B cell (primary cell): Measurements from ENCODE around the gene NLGN1. TPM values are rescaled to one million over a fixed set of nuclear protein-coding genes. Genes with fewer than 3 reads are reported as not detected.

Source experiments
- ATAC-seq: fragments of 200-7000 bp; cut with Tn5 transposase; one replicate; pipeline ENCODE4 v1.10.0; 2021; ENCODE audit warnings: low read depth, mild to moderate bottlenecking, moderate number of reproducible peaks, moderate library complexity
- CTCF ChIA-PET: fragments of 350-600 bp; sonication (Branson Sonifier 250); formaldehyde crosslinking; loops from one replicate; lab custom pipeline; 2021; ENCODE audit warnings: antibody characterized with exemption, inconsistent platforms; lab: Charles Lee
- POLR2A ChIA-PET: fragments of 350-600 bp; sonication (Branson Sonifier 250); formaldehyde crosslinking; loops from one replicate; lab custom pipeline; 2021; ENCODE audit warnings: antibody characterized with exemption; lab: Charles Lee
- DNase-seq: peaks from one replicate; pipeline ENCODE4 v3.0.0; 2013
- H2AFZ ChIP-seq: 2 replicates; pipeline ENCODE4 v1.6.1; 2012; ENCODE audit warnings: mild to moderate bottlenecking, low read depth, low read length; ENCODE audit not compliant: insufficient read depth, poor library complexity, severe bottlenecking
- H3K27ac ChIP-seq, 2 donors: 1 replicate in 1 of 2; 2 replicates in 1 of 2; pipeline ENCODE4 v1.5.1; 2012 to 2013; ENCODE audit warnings: low read length in 2 of 2, mild to moderate bottlenecking in 2 of 2, moderate library complexity in 1 of 2
- H3K27me3 ChIP-seq, 4 experiments: fragments of 200-600 bp in 1 of 4; sonication (generic) in 1 of 4; replicated peaks in 1 of 4; 1 replicate in 2 of 4; 2 replicates in 2 of 4; pipeline versions ENCODE4 v1.6.1 to v1.7.0; 2013 to 2016; ENCODE audit warnings: low read length in 3 of 4, mild to moderate bottlenecking in 2 of 4, mixed read lengths in 1 of 4, moderate library complexity in 1 of 4; ENCODE audit not compliant: insufficient read depth in 4 of 4, control insufficient read depth in 3 of 4; ENCODE audit errors: control extremely low read depth in 1 of 4
- H3K36me3 ChIP-seq, 2 experiments: replicated peaks in 1 of 2; 1 replicate in 1 of 2; 2 replicates in 1 of 2; pipeline versions ENCODE4 v1.6.1 to v1.7.1; 2013; ENCODE audit warnings: low read length in 1 of 2; ENCODE audit not compliant: insufficient read depth in 2 of 2, control insufficient read depth in 1 of 2; ENCODE audit errors: control extremely low read depth in 1 of 2, extremely low read depth in 1 of 2
- H3K4me1 ChIP-seq, 2 donors: fragments of 200-600 bp in 1 of 2; sonication (generic) in 1 of 2; 1 replicate in 1 of 2; 2 replicates in 1 of 2; pipeline versions ENCODE4 v1.5.1 to v1.6.1; 2013 to 2017; ENCODE audit warnings: low read length in 2 of 2; ENCODE audit not compliant: control insufficient read depth in 2 of 2, insufficient read depth in 2 of 2
- H3K4me2 ChIP-seq: replicated peaks from 2 replicates; pipeline ENCODE3; 2012; ENCODE audit warnings: mild to moderate bottlenecking, low read depth, low read length; ENCODE audit not compliant: poor library complexity, severe bottlenecking
- H3K4me3 ChIP-seq, 5 experiments: fragments of 200-600 bp in 1 of 5; sonication (generic) in 1 of 5; 1 replicate in 3 of 5; 2 replicates in 2 of 5; pipeline versions ENCODE4 v1.5.1 to v1.7.0; 2011 to 2016; ENCODE audit warnings: low read length in 4 of 5, mild to moderate bottlenecking in 4 of 5, low read depth in 2 of 5, control low read depth in 1 of 5, moderate library complexity in 1 of 5; ENCODE audit not compliant: insufficient read depth in 1 of 5; ENCODE audit errors: control extremely low read depth in 1 of 5, extremely low read depth in 1 of 5
- H3K79me2 ChIP-seq: fragments of 200-600 bp; sonication (generic); one replicate; pipeline ENCODE4 v1.6.0; 2016; ENCODE audit warnings: low read length; ENCODE audit not compliant: control insufficient read depth, insufficient read depth
- H3K9ac ChIP-seq: fragments of 200-600 bp; sonication (generic); 2 replicates; pipeline ENCODE4 v1.6.1; 2017; ENCODE audit warnings: mild to moderate bottlenecking, low read length, moderate library complexity
- H3K9me3 ChIP-seq, 3 donors: one replicate each; pipeline versions ENCODE4 v1.6.1 to v1.7.1; 2013; ENCODE audit warnings: low read length in 2 of 3; ENCODE audit not compliant: control insufficient read depth in 2 of 3, insufficient read depth in 1 of 3; ENCODE audit errors: control extremely low read depth in 1 of 3
- H4K20me1 ChIP-seq: 2 replicates; pipeline ENCODE4 v1.6.0; 2012; ENCODE audit warnings: mild to moderate bottlenecking, low read length; ENCODE audit not compliant: insufficient read depth, control insufficient read depth, poor library complexity, severe bottlenecking
- H3K27ac Mint-ChIP-seq: one replicate; pipeline ENCODE4 v1.8.0; 2021; ENCODE audit warnings: mixed read lengths
- H3K27me3 Mint-ChIP-seq: one replicate; pipeline ENCODE4 v1.8.0; 2021; ENCODE audit warnings: mixed read lengths
- H3K4me1 Mint-ChIP-seq: one replicate; pipeline ENCODE4 v1.8.0; 2021; ENCODE audit warnings: mixed read lengths
- H3K4me3 Mint-ChIP-seq: one replicate; pipeline ENCODE4 v1.8.0; 2021; ENCODE audit warnings: mixed read lengths
- H3K9me3 Mint-ChIP-seq: one replicate; pipeline ENCODE4 v1.8.0; 2022; ENCODE audit warnings: mixed read lengths; ENCODE audit not compliant: insufficient read depth
- EZH2 ChIP-seq: IDR thresholded peaks from 2 replicates; pipeline ENCODE4 v1.6.1; 2012; ENCODE audit warnings: borderline replicate concordance, low read depth, mild to moderate bottlenecking, moderate library complexity, low read length; ENCODE audit not compliant: insufficient read depth, poor library complexity, severe bottlenecking
- WGBS: methylation state at CpG from one replicate; pipeline ENCODE4 v1.1.5; 2013; ENCODE audit warnings: missing lambda C conversion rate; ENCODE audit not compliant: insufficient coverage; 5-methylcytosine and 5-hydroxymethylcytosine counted together
- intact Hi-C: fragments of 100-400 bp; cut with micrococcal nuclease; formaldehyde crosslinking; loops from one replicate; pipeline ENCODE4 v1.10.0; 2022
- polyA plus RNA-seq: library from polyadenylated mRNA; depleted of rRNA; stranded (reverse); fragments of >200 nt; gene quantifications from 2 replicates; pipeline ENCODE4 v1.2.3, GENCODE V29; 2012
- total RNA-seq, 2 donors: library from RNA; stranded (reverse); fragments of 120-200 nt in 1 of 2; gene quantifications; 1 replicate in 1 of 2; 2 replicates in 1 of 2; pipeline versions ENCODE4 v1.2.3 to v1.2.4, GENCODE V29; 2013 to 2022
- TF ChIP-seq, protein P1 (sequence below): fragments of 200-600 bp; IDR thresholded peaks from one replicate; pipeline ENCODE4 v1.8.0; 2022; ENCODE audit warnings: antibody characterized with exemption, mild to moderate bottlenecking

The NLGN1 gene
- total and polyA plus RNA-seq, 2 donors (not counting 1 experiment from before 2014, with no cell fraction given): not detected

GRCh38 chr3:174215456-174215855 lies 817.9 kb downstream of the NLGN1 start:
- Histone ChIP-seq H3K27ac (no peak overlapping the region), H3K9me3 (no peaks in the 10 kb centered on the region), H3K9ac (no peak overlapping the region), H3K4me2 (no peak overlapping the region), H3K4me3 (no peak overlapping the region), H4K20me1 (no peaks in the 10 kb centered on the region), H3K36me3 (no peaks in the 10 kb centered on the region), H3K4me1 (no peaks in the 10 kb centered on the region), H3K79me2 (no peaks in the 10 kb centered on the region), H2AFZ (no peak overlapping the region), H3K27me3 (no peaks in the 10 kb centered on the region)
- Mint-ChIP-seq H3K9me3 (no peaks in the 10 kb centered on the region), H3K27me3 (no peaks in the 10 kb centered on the region), H3K4me1 (no peaks in the 10 kb centered on the region), H3K4me3 (no peak overlapping the region), H3K27ac (no peak overlapping the region)
- intact Hi-C loops: no loop called here
- ChIA-PET CTCF (no interaction called here), POLR2A (no interaction called here)
- ATAC-seq (no peak), DNase-seq (no peak)
- no peak for TF ChIP-seq EZH2
- TF ChIP-seq, protein P1, sequence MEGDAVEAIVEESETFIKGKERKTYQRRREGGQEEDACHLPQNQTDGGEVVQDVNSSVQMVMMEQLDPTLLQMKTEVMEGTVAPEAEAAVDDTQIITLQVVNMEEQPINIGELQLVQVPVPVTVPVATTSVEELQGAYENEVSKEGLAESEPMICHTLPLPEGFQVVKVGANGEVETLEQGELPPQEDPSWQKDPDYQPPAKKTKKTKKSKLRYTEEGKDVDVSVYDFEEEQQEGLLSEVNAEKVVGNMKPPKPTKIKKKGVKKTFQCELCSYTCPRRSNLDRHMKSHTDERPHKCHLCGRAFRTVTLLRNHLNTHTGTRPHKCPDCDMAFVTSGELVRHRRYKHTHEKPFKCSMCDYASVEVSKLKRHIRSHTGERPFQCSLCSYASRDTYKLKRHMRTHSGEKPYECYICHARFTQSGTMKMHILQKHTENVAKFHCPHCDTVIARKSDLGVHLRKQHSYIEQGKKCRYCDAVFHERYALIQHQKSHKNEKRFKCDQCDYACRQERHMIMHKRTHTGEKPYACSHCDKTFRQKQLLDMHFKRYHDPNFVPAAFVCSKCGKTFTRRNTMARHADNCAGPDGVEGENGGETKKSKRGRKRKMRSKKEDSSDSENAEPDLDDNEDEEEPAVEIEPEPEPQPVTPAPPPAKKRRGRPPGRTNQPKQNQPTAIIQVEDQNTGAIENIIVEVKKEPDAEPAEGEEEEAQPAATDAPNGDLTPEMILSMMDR: no peak
- 86% methylated on average over 4 of the region's 5 CpGs for WGBS

DNA sequence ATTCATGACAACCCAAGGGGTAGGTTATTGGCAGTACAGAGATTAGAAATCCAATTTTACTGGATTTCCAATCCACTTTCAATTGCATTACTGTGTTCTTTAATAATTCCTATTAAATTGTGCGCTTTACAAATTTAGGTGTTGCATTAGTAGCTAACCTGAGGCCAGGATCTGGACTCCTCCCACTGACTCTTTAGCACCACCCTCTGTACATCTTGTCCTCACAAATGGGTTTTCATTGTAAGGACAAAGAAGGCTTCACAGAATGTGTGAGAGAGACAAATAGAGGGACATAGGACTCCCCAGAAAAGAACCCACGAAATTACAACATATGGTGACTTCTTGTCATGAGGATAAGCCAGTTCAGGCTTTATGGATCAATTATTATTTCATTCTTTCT lies 818.5 kb downstream of the NLGN1 start:
- no peak for TF ChIP-seq EZH2
- Histone ChIP-seq H3K4me2 (no peak overlapping the region), H3K27ac (no peak overlapping the region), H2AFZ (no peak overlapping the region), H3K36me3 (no peaks in the 10 kb centered on the region), H3K4me3 (no peak overlapping the region), H3K9ac (no peak overlapping the region), H3K79me2 (no peaks in the 10 kb centered on the region), H3K27me3 (no peaks in the 10 kb centered on the region), H3K4me1 (no peaks in the 10 kb centered on the region), H3K9me3 (no peaks in the 10 kb centered on the region), H4K20me1 (no peaks in the 10 kb centered on the region)
- DNase-seq (no peak), ATAC-seq (no peak)
- ChIA-PET CTCF (no interaction called here), POLR2A (no interaction called here)
- H3K9me3 Mint-ChIP-seq: no peaks in the 10 kb centered on the region
- no CpG with 5 or more reads among the region's 2 CpGs for WGBS
- no peaks in the 10 kb centered on the region for H3K27me3 Mint-ChIP-seq
- intact Hi-C loops: no loop called here
- H3K4me1 Mint-ChIP-seq: no peaks in the 10 kb centered on the region
- H3K4me3 Mint-ChIP-seq: no peak overlapping the region
- no peak overlapping the region for H3K27ac Mint-ChIP-seq
